Measurements from ENCODE around the gene KLHL26. TPM values are rescaled to one million over a fixed set of nuclear protein-coding genes. Genes with fewer than 3 reads are reported as not detected.

The KLHL26 gene
- total RNA-seq, 1 experiment from 2014 or later, result 17.1 TPM

DNA sequence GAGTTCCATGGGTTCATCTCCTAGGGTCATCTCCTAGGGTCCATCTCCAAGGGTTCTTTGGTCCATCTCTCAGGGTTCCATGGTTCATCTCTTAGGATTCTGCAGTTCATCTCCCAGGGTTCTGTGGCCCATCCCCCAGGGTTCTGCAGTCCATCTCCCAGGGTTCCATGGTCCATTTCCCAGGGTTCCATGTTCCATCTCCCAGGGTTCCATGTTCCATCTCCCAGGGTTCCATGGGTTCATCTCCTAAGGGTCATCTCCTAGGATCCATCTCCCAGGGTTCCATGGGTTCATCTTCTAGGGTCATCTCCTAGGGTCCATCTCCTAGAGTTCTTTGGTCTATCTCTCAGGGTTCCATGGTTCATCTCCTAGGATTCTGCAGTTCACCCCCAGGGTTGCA lies 19.3 kb upstream of the KLHL26 start:
- intact Hi-C loops (cut with micrococcal nuclease), result no loop called here

DNA sequence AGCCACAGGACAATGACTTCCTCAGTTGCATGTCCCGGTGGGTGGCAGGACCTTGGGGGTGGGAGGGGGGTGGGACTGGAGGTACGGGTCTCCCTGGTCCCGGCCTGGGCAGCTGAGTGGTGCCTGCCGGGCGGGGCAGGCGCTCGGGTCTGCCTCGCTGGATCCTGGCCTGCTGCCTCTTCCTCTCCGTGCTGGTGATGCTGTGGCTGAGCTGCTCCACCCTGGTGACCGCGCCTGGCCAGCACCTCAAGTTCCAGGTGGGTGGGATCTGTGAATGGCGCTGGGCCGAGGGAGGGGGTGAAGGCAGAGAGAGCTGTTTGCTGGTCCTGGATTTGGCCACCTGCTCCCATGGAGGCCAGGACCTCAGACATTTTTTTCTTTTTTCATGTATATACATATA lies 18.6 kb upstream of the KLHL26 start:
- peaks cover 5 to 12% of the 10 kb centered on the region in 2 experiments; a peak in 3 of 4 replicates for H3K4me1 ChIP-seq (ENCODE audit: control insufficient read depth in 1 of 2, insufficient read depth in 2 of 2, low read length in 2 of 2)
- ATAC-seq (no peak), DNase-seq (ENCODE audit: low read depth, low spot score) (no peak)
- no TSS peak for BruUV-seq (replicated peaks)
- no peaks in the 10 kb centered on the region for H4K20me1 ChIP-seq (ENCODE audit: insufficient read depth)
- TF ChIP-seq SRF (IDR thresholded peaks at IDR 0.05; ENCODE audit: low read depth), result no peak
- no peak for TF ChIP-seq ZNF274 (IDR thresholded peaks at IDR 0.05; ENCODE audit: low read depth, low read length)
- no peak for TF ChIP-seq FOSL1 (IDR thresholded peaks at IDR 0.05; ENCODE audit: low read depth)
- no peak for TF ChIP-seq ELF1 (IDR thresholded peaks at IDR 0.05; ENCODE audit: borderline replicate concordance, low read depth)
- no peak for TF ChIP-seq SIN3A (IDR thresholded peaks at IDR 0.05; ENCODE audit: low read depth)
- TF ChIP-seq POLR2AphosphoS5 (IDR thresholded peaks at IDR 0.05; ENCODE audit: low read depth, low read length), result no peak
- no peaks in the 10 kb centered on the region for H3K9me2 ChIP-seq (ENCODE audit: insufficient read depth)
- H2AFZ ChIP-seq (ENCODE audit: low read depth, low read length, poor library complexity, severe bottlenecking), result no peak overlapping the region
- no peak overlapping the region for H3K4me3 ChIP-seq (replicated peaks in 1 of 2; ENCODE audit: low read depth in 1 of 2, low read length in 2 of 2)
- no peaks in the 10 kb centered on the region for H3K79me2 ChIP-seq (ENCODE audit: insufficient read depth, low read length)
- H3K9me3 ChIP-seq (ENCODE audit: control insufficient read depth in 1 of 2, insufficient read depth in 1 of 2, low read depth in 1 of 2, low read length in 2 of 2), result no peaks in the 10 kb centered on the region
- RAD21 ChIA-PET (ENCODE audit: low non-redundant PET in 1 of 2, low total read pairs in 2 of 2, uncharacterized antibody in 2 of 2, unreplicated experiment in 2 of 2), result no interaction called here
- intact Hi-C loops (cut with micrococcal nuclease), result no loop called here
- no peak overlapping the region for H3K27ac ChIP-seq (ENCODE audit: low read depth, low read length)
- POLR2A ChIA-PET, result no interaction called here
- H3K9ac ChIP-seq (ENCODE audit: low read length), result no peak overlapping the region
- no peaks in the 10 kb centered on the region for H3K36me3 ChIP-seq (ENCODE audit: control insufficient read depth in 1 of 2, insufficient read depth in 2 of 2, low read length in 2 of 2)
- CTCF ChIA-PET, result no interaction called here
- H3K27me3 ChIP-seq (ENCODE audit: insufficient read depth, low read length), result peaks cover 3% of the 10 kb centered on the region; the same call in 1 of the 2 replicates
- no peak overlapping the region for H3K4me2 ChIP-seq (ENCODE audit: low read length)

More for the DNA sequence above, 19.3 kb upstream of the KLHL26 start:
- ChIA-PET POLR2A (no interaction called here), RAD21 (ENCODE audit: low non-redundant PET in 1 of 2, low total read pairs in 2 of 2, uncharacterized antibody in 2 of 2, unreplicated experiment in 2 of 2) (no interaction called here), CTCF (no interaction called here)
- H3K27ac ChIP-seq (ENCODE audit: low read depth, low read length), result no peak overlapping the region
- no peak for ATAC-seq
- H3K79me2 ChIP-seq (ENCODE audit: insufficient read depth, low read length), result no peaks in the 10 kb centered on the region
- peaks cover 0 to 12% of the 10 kb centered on the region in 2 experiments; a peak in 3 of 4 replicates for H3K4me1 ChIP-seq (ENCODE audit: control insufficient read depth in 1 of 2, insufficient read depth in 2 of 2, low read length in 2 of 2)
- no peak overlapping the region for H3K4me2 ChIP-seq (ENCODE audit: low read length)
- DNase-seq (ENCODE audit: low read depth, low spot score), result no peak
- peaks cover 7% of the 10 kb centered on the region; the same call in 1 of the 2 replicates for H3K27me3 ChIP-seq (ENCODE audit: insufficient read depth, low read length)
- H3K9ac ChIP-seq (ENCODE audit: low read length), result no peak overlapping the region
- no peak overlapping the region for H2AFZ ChIP-seq (ENCODE audit: low read depth, low read length, poor library complexity, severe bottlenecking)
- no peaks in the 10 kb centered on the region for H3K36me3 ChIP-seq (ENCODE audit: control insufficient read depth in 1 of 2, insufficient read depth in 2 of 2, low read length in 2 of 2)
- no peaks in the 10 kb centered on the region for H3K9me2 ChIP-seq (ENCODE audit: insufficient read depth)
- TF ChIP-seq JUND (IDR thresholded peaks at IDR 0.05), result no peak
- TF ChIP-seq, protein P1, sequence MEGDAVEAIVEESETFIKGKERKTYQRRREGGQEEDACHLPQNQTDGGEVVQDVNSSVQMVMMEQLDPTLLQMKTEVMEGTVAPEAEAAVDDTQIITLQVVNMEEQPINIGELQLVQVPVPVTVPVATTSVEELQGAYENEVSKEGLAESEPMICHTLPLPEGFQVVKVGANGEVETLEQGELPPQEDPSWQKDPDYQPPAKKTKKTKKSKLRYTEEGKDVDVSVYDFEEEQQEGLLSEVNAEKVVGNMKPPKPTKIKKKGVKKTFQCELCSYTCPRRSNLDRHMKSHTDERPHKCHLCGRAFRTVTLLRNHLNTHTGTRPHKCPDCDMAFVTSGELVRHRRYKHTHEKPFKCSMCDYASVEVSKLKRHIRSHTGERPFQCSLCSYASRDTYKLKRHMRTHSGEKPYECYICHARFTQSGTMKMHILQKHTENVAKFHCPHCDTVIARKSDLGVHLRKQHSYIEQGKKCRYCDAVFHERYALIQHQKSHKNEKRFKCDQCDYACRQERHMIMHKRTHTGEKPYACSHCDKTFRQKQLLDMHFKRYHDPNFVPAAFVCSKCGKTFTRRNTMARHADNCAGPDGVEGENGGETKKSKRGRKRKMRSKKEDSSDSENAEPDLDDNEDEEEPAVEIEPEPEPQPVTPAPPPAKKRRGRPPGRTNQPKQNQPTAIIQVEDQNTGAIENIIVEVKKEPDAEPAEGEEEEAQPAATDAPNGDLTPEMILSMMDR (IDR thresholded peaks at IDR 0.05 in 2 of 3, conservative IDR thresholded peaks at IDR 0.05 in 1 of 3; ENCODE audit: borderline replicate concordance in 1 of 3, insufficient read depth in 1 of 3, low read depth in 2 of 3, low read length in 2 of 3), result no peak
- no peak overlapping the region for H3K4me3 ChIP-seq (replicated peaks in 1 of 2; ENCODE audit: low read depth in 1 of 2, low read length in 2 of 2)
- H3K9me3 ChIP-seq (ENCODE audit: control insufficient read depth in 1 of 2, insufficient read depth in 1 of 2, low read depth in 1 of 2, low read length in 2 of 2), result no peaks in the 10 kb centered on the region
- no TSS peak for BruUV-seq (replicated peaks)
- no peaks in the 10 kb centered on the region for H4K20me1 ChIP-seq (ENCODE audit: insufficient read depth)

Data from HCT116 (cell line).